NCI-H82 (cell line): ENCODE results near the gene MOB3B.

ENCODE experiments used
- DNase-seq: peaks from one replicate; lab custom pipeline; 2025; lab: John Stamatoyannopoulos, UW

The MOB3B gene

DNA sequence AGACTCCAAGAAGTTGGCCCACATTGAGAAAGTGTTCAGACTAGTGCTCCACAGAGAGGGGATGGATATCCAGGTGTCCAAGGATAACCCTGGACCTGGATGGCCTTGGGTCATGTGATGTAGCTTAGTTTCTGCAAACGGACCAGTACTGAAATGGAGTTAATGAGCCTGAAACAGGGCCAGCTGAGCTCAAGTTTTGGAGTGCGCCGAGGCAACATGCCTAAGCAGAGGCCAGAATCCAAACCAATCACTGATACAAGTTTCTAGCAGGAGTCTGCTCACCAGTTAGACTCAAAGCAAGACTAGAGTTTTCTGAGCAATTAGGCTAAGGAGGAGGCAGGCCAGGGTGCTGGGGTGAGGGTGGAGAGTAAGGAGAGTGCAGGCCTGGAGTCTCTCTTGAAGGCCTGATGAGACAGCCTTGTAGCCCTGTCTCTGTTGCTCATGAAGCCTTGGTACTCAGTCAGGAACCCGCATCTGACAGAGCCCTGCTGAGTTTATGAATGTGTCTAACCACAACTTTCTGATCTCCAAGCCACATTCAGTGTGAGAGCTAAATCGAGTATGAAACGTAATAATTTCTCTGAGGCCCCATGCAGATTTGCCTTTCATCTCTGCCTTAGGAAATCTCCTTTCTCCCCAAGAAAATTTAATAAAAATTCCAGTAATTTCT is 163.8 kb downstream of the MOB3B start:
- no peak for DNase-seq

DNA sequence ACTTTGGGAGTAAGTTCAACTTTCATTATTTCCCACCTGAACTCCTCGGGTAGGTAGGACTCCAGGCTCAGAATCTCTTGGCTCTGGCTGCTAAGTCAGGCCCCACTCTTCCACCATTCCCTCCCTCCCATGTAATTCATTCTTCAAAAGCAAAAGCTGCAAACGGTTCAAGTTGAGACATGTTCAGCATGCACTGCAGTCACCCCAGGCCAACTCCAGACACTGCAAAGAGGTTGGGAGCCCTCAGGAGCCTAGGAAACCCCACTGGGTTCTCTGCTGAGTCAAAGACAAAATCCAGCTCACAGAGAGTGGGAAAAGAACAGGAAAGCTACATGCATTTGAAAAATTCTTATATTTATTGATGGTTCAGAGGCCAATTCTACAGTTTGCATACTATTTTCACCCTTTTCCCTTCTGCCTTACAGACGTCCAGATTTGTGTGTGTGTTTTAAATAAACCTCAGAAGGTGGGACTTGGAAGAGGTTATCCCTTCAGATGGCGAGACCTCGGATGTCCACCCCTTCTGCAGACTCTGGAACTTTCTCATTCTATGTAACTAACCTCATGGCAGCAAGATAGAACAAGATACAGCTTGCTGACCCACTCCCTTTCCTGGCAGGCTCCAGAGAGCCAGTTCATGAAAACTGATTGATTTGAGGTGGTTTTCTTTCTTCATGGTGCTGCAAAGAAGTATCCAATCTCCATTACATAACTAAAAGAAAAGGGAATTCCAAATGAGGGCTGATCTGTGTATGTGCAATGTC is 167.0 kb downstream of the MOB3B start:
- no peak for DNase-seq

DNA sequence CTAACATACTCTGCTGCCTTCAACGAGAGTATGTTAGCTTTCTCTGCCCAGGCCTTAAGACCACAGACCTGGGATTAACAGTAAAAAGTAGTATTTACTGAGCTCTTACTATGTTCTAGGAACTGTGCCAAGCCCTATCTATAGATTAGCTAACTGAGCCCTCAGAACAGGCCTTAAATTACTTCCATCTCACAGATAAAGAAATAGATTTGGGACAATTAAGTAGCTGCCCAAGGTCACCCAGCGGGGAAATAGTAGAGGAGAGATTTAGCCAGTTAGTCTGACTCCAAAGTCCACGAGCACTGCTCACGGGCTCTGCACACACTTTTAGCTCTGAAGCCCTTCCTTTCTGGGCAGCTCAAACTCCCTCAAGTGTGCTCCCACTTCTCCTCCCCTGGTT is 168.1 kb downstream of the MOB3B start:
- no peak for DNase-seq

DNA sequence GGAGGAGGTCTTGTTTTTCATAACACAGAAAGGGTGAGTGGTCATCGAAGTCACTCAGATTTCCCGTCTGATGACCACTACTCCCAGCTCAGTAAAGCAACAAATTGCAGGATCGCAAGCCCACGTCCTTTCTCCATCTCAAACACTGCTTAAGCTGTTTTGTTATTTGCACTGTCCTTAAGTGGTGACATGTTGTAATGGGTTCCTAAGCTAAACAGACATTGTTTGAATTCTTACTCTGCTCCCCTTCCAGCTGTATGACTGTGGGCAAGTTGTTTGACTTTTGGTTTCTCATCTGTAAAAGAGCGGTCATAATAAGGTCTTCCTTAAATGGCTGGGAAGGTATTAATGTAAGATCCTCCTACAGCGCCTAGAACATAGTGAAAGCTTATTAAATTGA is 169.9 kb downstream of the MOB3B start:
- DNase-seq, result no peak

DNA sequence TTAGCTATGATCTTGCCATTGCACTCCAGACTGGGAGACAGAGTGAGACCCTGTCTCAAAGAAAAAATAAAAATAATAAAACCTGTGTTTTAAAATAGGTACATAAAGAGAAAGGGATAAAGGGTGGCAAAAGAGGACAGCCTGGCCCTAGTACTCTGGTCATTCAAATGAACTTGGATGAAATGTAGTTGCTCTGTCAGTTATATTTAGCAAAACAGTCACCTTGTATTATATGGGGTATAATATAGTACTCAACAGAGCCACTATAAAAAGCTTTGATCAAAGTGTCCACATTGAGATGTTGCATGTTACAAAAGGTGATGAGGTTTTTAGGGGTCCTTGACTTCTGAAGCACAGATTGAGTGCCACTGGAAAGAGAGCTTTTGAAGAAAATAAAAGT is 171.6 kb downstream of the MOB3B start:
- no peak for DNase-seq

DNA sequence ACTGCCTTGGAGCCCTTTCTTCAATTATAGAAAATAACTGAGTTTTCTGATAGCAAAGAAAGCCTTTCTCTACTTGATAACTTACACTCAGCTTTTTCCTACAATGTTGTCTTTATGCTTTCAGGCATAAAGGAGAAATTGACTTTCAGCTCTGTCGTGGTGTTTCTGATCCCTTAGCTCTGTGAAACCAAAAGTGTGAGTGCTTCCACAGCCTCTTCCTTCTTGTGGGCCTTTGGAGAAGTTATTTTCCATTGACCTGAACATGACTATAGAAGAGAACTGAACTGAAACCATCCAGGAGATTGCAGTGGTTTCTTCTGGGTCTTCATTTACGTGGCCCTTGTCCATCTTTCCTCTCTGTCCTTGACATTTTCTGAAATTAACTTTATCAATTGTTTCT is 173.2 kb downstream of the MOB3B start:
- no peak for DNase-seq

DNA sequence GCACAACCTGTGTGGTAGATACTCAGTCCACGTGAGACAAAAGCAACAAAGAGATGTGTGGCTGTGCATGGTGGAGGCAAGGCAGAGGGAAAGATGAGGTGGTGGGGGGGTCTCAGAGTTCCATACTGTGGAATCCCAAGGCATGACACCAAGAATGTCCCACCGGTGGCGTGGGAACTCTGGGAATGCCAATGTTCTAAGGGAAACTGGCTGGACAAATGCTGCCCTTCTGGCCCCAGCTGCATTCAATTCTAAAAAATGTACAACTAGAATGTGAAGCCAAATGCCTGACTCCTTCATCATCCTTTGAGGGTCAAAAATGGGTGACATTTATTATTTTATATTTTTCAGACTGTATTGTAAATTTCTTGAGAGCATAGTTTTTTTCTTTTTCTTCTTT is 174.4 kb downstream of the MOB3B start:
- DNase-seq, result no peak

DNA sequence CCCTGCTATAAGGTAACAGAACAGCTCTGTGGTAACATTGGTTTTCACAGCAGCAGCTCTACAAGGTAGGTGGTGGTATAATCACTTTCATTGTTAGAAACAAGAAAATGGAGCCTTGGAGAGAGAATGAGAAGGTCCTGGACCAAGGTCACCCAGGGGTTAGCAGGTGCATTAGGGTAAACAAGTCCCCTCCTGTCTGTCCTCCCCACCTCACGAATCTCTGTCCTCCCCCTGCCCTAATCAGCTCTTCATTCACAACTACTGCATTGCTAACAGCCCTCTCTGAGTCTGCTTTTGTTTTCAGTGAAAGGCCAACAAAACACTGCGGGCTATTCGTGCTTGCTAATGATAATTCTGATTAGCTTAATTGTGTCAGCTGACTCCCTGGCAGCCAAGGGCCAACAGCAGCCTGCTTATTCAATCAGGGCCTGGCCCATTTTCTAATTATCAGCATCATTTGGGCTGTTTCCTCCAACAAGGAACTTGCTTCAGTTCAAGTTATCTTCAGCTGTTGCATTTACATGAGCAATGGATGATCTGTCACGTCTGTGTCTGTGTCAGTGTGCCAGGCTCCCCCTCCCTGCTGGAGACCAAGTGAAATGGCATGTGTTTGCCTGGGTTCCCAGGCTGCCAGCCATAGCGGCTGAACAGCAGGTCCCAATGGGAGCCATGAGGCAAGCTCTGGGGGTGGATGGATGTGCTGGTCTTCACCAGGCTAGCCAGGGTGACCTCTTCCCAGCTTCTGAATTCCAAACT is 176.0 kb downstream of the MOB3B start:
- no peak for DNase-seq

DNA sequence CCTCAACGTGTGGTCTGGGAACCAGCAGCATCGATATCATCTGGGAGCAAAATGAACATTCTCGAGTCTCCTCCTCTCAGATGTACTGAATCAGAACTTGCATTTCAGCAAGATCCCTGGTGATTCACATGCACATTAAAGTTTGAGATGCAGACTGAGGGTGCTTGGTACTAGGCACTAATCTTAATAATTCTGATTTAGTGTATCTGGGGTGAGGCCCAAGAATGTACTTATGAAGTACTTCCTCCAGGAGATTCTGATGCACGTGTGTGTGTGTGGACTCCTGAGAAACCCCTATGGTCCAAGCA is 176.5 kb downstream of the MOB3B start:
- DNase-seq, result no peak

DNA sequence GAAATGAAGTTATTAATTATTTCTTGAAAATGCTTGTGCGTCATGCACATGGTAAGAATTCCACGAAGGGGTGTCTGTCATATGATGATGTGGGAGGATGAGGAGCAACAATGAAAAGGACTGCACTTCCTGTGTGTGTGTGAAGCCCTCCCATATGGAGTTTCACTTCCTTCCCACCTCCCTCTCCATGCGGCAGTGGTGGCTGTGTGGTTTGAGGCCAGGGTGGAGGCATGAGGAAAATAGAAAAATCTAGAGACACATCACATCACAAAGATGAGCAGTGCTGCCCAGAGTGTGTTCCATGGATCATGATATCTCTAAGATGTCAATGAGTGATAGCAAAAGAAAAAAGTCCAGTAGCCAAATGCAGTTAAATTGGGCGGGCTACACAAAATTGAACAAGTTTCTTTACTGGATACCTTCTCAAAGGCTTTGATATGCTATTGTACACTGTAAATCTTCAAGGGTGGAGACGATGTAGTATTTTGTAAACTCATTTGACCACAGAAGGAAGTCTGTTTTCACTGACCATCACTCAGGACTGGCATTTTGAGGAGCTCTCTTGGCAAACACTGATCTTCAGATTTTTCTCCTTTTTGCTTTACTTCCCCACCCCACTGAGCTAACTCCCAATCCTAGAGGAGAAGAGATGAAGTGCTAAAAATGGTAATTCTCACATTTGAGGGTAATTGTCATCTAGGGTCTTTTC is 177.0 kb downstream of the MOB3B start:
- no peak for DNase-seq

DNA sequence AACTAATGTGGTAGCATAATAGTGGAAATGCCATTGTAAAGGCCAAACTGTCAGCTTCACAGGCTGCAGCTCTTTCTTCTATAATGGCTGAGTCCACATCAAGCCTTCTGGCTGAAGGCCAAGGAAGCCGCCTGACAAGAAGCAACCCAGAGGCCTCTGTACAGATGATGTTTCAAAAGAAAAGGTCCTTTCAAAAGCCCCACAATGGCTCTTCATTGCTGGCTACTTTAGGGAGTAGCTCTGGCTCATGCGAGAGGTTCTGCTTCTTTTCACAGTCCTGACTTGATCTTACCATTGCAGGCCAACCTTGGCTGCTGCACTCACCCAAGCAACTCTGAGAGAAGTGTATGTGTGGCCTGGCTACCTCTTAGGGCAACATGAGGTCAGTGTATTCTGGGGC is 178.2 kb downstream of the MOB3B start:
- no peak for DNase-seq

DNA sequence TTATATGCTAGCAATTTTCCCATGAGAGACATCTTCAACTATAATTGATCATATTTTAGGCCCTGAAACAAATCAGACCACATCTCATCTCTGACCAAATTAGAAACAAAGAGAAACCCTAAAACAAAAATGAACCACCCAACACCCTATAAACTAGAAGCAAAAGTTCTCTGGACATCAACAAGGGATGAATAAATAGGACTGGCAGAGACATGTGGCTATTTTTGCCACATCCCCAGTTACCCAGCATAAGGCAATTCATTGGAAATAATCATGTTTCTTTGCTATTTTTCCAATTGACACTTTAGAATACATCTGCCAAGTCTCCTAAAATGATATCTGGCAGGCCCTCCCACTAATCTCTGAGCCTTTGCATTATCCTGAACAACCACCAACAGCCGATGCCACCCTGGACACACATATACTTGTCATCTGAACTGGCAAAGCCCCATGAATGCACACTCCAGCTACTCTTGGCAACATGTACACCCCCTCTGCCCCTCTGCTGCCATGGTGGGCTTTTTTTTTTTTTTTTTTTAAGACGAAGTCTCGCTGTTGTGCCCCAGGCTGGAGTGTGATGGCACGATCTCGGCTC is 179.1 kb downstream of the MOB3B start:
- DNase-seq, result no peak

DNA sequence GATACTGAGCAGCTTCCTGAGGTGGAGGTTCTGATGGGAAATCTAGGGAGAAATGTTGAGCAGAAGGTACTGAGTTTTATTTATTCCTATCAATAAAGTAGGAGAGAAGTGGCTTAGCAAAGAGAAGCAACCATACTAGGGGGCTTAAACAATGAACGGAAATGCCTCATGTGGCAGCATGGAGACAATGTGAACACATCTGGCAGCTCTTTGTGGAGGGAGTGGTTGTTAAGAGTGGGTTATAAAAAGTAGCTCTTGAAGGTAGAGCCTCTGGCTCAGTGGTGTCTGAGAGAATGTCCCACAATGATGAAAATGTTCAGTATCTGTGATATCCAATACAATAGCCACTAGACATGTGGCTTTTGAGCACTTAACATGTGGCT is 179.9 kb downstream of the MOB3B start:
- no peak for DNase-seq

DNA sequence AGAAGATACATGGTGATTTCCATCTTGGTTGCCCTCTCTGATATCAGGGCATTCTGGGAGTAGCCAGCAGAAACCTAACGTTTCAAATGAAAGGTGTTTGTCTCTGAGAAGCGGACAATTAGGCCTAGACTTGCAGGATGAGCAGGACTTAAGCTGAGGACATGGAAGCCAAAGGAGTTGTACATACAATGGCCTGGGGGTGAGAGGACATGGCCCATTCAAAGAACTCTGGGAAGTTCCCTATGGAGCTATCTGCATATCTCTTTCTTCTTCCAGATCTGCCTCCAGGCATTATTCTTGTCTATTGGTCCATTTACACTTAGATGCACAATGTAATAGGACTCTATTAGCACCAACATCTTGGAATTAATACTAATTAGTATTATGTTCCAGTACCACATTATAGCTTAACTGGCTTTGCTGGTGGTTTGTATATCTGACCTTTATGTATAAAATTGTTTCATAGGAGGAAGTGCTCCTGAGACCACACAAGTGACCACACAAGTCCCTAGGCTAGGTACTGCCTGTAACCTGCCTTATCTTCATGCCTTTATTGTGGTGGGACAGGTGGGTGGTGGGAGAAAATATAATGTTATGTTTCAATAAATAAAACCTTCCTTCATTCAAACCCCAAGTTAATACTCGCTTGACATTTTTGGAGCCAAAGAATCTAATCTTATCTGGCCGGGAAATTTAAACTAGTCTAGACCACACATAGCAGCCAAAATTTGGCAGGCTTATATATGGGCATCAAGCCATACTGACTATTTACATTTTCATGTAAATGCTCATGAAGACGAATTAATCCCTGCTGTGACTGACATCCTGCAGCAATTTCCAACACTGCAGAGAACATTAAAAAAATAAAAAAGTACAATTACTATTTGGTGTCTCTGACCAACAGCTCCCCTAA is 180.6 kb downstream of the MOB3B start:
- DNase-seq, result no peak

DNA sequence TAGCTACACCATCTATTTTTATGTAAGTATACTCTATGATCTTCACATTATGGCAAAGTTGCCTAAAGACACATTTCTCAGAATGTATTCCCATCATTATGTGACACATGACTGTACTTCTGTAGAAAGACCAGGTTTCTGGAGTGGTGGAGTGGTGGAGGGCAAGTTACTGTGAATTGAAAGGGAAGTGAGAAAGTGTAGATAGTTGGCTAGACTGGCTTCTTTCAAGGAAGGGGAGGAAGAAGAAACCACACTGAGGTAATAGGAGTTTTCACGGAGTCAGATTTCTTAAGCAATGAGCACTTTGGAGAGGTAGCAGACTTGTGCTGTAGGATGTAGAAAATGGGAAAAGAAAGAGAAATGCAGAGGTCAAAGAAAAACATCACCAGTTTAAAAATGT is 181.7 kb downstream of the MOB3B start:
- no peak for DNase-seq

DNA sequence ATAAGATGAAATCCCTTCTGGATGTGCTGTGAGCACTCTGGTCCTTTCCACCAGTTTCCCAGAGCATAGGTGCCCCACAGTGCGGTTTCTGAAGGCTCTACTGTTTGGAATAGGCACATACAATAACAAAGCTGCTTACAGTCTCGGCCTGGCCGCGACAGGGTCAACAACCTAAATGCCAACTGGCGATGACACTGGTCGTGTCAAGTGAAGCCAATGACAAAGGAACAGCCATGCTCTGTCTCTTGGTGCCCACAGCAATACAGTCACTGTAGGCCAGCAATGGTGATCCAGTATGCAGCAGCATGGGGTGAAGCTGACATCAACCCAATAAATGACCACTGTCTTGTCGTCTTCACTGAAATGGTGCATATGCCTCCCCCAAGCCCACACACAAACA is 184.8 kb downstream of the MOB3B start:
- DNase-seq, result no peak

DNA sequence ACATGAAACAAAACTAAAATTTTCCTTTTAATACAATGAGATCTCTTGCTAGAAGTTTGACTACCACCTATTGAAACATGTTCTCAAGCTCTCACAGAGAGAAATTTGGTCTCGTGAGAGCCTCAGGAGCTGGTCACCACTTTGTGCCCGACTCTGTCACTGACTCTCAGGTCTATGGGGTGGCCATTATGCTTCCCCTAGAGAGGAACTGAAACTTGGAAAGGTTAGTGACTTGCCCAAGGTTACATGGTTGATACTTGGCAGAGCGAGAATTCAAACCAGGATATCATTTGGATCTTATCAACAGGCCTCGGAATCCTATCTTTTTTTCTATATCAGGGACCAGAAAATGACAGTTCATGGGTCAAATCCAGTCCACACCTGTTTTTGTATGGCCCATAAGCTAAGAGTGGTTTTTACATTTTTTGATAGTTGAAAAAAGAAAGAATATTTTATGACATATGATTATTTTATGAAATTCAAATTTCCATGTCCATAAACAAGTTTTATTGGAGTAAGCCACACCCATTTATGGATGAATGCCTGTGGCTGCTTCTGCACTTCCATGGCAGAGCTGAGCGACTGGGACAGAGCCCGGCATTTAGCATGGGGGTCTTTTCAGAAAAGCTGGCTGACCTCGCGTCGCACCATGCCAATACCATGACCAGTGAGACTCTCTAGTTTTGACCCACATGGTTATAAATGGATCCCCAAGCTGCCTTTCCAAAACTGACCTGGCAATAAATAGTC is 187.9 kb downstream of the MOB3B start:
- DNase-seq, result no peak

DNA sequence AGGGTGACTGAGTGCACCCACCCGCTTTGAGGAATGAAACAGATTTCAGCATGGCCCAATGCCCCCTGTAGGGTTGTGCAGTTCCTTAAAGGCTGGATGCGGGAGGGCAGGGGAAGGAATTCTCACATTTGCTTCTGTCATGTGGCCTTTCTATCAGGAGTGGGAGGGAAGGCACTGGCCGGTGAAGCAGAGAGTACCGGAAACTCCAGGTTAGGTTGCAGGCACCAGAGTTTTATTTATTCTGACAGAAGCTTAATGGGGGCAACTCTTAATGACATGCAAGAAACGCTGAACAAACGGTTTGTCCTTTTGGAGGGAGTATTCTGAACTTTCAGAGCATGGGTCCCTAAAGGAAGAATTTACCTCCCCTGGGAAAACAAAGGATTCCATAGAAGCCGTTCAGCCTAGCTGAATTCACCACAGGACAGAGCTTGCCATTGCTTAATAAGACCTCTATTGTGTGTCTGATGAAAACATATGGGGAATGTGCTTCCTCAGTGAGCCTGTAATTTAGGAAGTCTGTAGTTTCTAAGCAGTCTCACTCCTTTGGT is 188.6 kb downstream of the MOB3B start:
- no peak for DNase-seq

DNA sequence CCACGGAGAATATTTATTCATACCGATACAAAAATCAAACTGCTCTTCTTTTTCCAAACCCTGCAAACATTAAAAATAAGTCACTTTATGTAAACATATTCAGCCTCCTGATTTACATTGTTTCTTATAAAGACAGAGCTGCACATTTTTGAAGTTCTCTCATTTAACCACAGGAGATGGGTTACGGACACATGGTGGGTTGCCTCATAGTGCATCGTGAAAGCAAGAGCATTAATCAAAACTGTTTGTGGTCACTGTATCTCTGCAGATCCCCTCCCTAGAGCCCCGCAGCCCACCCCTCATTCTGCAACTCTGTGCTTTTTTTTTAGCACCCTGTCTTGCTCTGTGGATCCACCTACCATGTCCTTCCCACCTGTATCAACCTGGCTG is 189.3 kb downstream of the MOB3B start:
- DNase-seq, result no peak

DNA sequence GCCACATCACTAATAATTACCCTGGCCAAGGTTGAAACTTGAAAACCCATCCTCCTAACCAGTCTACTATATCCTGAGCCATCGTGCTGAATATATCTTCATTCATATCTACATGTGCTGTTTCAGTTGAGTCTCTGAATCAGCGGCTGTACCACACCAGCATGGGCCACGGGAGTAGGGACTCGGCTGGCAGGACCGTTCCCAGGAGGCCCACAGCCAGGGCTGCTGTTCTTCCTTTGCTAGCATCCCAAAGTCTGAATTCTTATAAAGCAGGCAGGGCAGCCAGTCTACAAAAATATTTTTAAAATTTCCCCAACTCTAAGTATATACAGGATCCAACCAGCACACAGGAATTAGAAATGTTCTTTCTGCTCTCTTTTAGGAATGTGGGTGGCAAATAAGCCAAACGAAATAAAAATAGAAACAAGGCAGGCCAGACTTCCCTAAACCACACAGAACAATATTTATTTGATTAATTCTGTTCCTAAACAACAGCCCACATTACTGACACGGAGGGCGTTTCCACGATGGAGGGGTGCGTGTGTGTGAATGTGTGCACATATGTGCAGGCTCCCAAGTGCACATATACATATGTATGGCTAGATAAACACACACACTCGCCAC is 189.8 kb downstream of the MOB3B start:
- DNase-seq, result no peak
